EH (cell line): ENCODE measurements around the gene KNL1.
"Not testable (repeated sequence)": the region's sequence is repeated elsewhere in the genome, so short reads cannot be mapped to it uniquely, and the experiment has no call there.

Experiments used
- DNase-seq: peaks from one replicate; pipeline ENCODE4 v3.0.0-alpha.2; 2015; ENCODE audit warnings: low read depth

Gene KNL1

DNA sequence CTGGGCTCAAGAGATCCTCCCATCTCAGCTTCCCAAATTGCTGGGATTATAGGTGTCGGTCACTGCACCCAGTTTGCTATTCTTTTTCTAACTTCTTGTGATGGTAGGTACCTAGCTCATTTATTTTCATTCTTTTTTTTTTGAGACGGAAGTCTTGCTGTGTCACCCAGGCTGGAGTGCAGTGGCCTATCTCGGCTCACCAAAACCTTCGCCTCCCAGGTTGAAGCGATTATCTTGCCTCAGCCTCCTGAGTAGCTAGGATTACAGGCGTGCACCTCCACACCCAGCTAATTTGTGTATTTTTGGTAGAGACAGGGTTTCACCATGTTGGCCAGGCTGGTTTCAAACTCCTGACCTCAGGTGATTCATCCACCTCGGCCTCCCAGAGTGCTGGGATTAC is 70.9 kb downstream of the KNL1 start:
- DNase-seq: no peak

DNA sequence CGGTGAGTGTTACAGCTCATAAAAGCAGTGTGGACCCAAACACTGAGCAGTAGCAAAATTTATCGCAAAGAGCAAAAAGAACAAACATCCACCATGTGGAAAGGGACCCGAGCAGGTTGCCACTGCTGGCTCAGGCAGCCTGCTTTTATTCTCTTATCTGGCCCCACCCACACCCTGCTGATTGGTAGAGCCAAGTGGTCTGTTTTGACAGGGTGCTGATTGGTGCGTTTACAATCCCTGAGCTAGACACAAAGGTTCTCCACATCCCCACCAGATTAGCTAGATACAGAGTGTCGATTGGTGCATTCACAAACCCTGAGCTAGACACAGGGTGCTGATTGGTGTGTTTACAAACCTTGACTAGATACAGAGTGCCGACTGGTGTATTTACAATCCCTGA is 82.2 kb downstream of the KNL1 start:
- DNase-seq: not testable (repeated sequence)

DNA sequence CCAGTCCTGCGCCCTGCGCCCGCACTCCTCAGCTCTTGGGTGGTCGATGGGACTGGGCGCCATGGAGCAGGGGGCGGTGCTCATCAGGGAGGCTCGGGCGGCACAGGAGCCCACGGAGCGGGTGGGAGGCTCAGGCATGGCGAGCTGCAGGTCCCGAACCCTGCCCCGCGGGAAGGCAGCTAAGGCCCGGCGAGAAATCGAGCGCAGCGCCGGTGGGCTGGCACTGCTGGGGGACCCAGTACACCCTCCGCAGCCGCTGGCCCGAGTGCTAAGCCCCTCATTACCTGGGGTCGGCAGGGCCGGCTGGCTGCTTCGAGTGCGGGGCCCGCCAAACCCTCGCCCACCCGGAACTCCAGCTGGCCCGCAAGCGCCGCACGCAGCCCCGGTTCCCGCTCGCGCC is 82.9 kb downstream of the KNL1 start:
- not testable (repeated sequence) for DNase-seq

DNA sequence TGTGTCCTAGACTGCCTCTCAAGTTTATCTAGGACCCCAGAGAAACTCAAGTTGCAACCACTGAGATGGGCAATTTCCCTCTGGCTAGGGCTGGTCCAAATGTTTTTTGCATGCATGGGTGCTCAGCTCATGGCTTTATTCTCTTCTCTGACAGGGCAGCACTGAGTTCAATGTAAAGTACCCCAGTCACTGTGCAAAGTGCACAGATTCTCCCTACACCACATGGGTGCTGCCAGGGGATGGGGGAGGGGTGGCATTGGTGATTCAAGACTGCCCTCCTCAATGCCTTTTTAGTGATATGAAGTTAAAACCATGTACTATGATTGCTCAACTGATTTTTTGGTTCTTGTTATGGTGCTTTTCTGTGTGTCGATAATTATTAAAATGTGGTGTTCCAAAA is 86.1 kb downstream of the KNL1 start:
- no peak for DNase-seq

DNA sequence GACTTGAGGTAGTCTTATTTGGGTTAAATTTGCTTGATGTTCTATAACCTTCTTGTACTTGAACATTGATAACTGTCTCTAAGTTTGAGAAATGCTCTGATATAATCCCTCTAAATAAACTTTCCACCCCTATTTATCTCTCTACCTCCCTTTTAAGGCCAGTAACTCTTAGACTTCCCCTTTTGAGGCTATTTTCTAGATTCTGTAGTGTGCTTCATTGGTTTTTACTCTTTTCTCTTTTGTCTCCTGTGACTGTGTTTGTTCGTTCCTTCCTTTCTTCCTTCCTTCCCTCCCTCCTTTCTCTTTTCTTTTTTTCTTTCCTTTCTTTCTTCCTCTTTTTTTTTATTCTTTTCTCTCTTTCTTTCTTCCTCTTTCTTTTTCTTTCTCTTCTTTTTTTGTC is 86.9 kb downstream of the KNL1 start:
- DNase-seq: not testable (repeated sequence)

DNA sequence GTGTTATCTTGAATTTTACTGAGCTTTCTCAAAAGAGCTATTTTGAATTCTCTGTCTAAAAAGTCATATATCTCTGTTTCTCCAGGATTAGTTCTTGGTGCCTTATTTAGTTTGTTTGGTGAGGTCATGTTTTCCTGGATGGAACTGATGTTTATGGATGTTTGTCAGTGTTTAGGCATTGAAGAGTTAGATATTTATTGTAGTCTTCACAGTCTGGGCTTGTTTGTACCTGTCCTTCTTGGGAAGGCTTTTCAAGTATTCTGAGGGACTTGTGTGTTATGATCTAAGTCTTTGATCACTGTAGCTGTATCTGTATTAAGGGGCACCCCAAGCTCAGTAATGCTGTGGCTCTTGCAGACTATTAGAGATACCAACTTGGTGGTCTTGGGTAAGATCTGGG is 90.3 kb downstream of the KNL1 start:
- no peak for DNase-seq

DNA sequence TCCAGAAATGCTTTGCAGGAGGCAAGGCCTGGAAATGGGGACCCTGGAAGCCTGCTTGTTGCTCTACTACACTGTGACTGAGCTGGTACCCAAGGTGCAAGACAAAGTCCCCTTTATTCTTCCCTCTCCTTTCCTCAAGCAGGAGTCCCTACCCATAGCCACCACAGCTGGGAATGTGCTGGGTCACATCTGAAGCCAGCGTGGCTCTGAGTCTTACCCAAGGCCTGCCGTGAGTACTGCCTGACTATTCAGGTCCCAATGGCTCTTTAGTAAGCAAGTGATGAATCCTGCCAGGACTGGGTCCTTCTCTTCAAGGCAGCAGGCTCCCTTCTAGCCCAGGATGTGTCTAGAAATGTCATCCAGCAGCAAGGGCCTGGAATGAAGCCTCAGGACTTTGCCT is 91.3 kb downstream of the KNL1 start:
- DNase-seq: no peak

DNA sequence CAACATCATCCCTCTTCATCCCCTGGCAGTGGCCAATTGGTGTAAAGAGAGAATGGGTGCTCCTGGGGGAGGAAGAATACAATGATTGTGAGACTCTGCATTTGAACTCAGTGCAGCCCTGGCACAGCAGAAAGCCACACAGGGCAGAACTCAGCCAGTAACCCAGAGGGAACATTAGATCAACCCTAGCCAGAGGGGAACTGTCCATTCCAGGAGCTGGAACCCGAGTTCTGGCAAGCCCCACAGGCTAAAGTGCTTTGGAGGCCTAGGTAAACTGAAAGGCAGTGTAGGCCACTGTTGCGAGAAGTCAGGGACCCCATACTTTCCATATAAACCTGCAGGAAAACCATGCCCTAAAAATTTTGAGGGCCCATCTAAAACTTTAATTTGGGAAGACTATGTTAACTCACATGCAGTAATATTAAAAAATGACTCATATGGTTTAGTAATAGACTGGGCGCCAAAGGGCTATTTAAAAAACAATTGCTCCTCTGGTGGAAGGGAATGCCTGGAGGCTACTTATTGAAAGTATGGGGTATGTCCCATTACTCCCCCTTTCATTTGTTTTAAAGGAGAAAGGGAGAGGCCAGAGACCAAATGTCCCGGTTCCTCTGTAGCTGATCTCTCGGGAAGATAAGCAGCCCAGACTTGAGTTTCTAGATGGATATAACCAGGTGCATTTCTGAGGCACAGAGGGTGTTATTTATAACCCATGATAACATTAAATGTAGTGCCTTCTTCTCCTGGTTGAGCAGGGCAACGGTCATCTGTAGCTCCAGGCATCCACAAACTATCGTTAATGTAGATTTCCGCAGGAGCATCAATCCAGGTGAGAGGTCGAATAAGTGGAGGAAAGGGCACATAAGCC is 95.1 kb downstream of the KNL1 start:
- DNase-seq: peak; percentile 14

DNA sequence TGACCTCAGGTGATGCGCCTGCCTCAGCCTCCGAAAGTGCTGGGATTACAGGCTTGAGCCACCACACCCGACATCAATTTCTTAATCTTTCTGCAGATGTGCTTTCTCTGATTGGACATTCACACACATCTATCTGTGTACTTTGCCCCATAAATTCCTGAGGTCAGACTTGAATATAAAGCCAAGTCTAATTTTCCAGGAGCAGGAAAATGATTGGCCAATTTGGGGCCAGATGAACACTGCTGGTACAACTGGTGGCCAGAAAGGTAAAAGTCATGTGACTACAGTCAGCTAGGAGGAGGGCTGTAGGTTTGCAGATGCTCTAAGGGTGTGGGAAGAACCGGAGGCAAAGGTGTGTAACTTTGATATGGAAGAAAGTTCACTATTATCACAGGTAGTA is 97.7 kb downstream of the KNL1 start:
- DNase-seq: peak; percentile 13

DNA sequence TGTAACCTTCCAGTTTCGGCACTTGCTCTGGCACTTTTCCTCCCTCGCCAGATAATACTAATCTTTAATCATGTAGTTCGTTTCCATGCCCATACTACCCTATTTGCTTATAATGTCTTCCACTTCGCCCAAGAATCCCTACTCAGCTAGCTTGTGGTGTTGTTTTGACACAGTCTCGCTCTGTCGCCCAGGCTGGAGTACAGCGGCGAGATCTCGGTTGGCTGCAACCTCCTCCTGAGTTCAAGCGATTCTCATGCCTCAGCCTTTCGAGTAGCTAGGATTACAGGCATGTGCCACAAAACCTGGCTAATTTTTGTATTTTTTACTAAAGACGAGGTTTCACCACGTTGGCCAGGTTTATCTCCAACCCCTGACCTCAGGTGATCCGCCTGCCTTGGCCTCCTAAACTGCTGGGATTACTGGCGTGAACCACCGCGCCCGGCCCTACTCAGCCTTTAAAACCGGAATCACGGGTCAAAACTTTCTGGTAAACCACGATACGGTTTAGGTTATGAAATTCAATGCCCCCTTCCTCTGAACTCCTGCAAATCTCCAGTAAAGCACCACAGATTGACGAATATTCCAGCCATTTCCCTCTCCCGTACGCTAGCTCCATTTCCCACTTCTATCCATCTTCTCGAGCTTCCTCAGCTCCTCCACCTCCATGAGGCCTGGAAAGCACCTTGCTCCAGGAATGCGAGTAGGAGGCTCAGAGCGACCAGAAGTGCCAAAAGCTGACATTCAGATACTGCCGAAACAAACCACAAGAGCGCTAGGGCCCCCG is 100.0 kb downstream of the KNL1 start:
- DNase-seq: no peak

DNA sequence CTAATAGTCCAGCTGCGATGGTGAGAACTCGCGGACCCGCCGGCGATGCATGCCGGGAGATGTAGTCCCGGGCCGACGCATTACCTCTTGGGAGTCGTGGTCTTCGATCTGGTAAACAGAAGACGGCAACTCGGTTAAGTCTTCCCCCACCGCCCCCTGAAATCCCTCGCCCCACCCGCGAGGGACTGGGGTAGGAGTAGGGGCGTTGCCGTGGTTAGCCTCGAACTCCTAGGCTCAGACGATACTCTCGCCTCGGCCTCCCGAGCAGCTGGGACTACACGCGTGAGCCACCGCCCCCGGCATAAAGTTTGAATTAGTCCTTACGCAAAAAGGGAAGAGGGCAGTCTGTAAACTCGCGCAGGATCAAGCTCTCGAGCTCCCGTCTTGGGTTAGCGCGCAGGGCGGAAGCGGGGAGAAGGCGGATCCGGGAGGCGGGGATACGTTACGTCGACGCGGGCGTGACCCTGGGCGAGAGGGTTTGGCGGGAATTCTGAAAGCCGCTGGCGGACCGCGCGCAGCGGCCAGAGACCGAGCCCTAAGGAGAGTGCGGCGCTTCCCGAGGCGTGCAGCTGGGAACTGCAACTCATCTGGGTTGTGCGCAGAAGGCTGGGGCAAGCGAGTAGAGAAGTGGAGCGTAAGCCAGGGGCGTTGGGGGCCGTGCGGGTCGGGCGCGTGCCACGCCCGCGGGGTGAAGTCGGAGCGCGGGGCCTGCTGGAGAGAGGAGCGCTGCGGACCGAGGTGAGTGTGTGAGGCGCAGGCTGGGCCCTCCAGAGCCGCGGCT is 100.8 kb downstream of the KNL1 start, which contains the start of gene RAD51:
Gene RAD51 (plus strand): TSS at position 487 of the 781 bp plus-strand sequence. CDS start 3,585 bp downstream, outside the sequence.
- peak; percentile 96 for DNase-seq

DNA sequence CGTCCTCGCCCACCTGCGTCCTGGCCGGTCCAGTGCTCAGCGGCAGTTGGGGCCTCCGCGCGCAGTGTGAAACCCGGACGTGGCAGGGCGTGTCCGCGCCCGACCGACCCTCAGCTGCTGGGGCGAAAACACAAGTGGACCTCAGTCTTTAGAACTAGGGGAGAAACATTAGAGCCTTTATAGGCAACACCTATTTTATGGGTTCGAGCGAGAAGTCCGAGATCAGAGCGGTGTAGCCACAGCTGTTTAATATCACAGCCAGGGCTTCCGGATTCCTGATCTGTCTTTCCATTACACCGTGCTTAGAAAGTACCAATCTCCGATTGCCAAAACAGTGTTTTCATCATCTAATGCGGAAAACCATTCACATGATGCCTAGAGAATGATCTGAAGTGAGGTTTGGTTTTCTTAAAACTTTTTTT is 101.4 kb downstream of the KNL1 start:
- DNase-seq: peak; percentile 38

DNA sequence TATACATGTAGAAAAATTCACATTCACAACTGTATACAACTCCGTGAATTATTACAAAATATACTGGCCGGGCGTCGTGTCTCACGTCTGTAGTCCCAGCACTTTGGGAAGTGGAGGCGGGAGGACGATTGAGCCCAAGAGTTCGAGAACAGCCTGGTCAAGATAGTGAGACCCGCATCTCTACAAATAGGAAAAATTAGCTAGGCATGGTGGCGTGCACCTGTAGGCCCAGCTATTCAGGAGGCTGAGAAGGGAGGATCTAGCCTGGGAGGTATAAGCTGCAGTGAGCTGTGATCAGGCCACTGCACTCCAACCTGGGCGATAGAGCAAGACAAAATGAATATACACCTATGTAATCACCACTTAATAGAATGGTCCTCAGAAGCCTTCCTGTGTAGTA is 102.2 kb downstream of the KNL1 start:
- no peak for DNase-seq

DNA sequence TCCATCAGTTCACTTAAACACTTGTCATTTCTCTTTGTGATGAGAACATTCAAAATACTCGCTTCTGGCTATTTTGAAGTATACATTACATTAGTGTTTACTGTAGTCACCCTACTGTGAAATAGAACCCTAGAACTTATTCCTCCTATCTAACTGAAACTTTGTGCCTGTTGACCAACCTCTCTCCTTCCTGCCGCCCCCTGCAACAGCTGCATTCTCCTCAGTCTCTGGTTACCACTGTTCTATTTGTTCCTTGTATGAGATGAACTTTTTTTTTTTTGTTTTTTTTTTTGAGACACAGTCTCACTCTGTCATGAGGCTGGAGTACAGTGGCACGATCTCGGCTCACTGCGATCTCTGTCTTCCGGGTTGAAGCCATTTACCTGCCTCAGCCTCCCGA is 103.9 kb downstream of the KNL1 start:
- DNase-seq: no peak

DNA sequence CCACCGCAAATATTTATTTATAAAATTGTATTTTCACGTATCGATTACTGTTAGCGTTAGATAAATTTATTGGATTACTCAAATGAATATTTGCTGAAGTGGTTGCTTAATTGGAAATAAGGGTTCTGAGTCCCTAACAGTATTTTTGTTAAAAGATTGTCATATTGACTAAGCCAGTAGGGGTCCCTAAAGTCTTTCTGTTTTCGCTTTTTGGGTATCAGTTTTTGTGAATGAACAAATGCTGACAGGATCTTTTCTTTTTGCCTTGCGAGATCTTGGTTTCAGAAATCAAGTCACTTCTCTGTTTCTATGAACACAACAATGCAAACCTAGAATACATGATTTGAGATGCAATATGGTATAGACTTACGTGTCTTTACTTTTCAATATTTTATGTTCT is 108.0 kb downstream of the KNL1 start:
- DNase-seq: peak; percentile 10

DNA sequence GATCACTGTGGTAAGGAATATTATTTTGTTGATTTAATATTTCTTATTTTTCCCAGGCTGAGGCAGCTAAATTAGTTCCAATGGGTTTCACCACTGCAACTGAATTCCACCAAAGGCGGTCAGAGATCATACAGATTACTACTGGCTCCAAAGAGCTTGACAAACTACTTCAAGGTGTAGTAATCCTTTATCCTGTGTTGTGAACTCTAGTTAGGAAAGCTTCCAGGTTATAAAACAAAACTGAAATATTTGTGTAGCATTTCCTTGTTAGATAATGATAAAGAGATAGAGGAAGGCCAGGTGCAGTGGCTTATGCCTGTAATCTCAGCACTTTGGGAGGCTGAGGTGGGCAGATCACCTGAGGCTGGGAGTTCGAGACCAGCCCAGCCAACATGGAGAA is 112.1 kb downstream of the KNL1 start:
- DNase-seq: no peak
